ENCODE results near the gene DSCAML1.

- no peak for TF ChIP-seq TAF1 (IDR thresholded peaks at IDR 0.05; ENCODE audit: low read depth, low read length)
- no peak for TF ChIP-seq SRF (IDR thresholded peaks at IDR 0.05; ENCODE audit: low read depth, low read length)
Measured at GRCh38 chr11:117815262-117815803, 18.3 kb upstream of the DSCAML1 start.

Data from H1 (cell line).